Mesendoderm (in vitro differentiated cells): ENCODE results near the gene CENPX.

Experiments
- DNase-seq: peaks from one replicate; pipeline ENCODE4 v3.0.0; 2013
- H2AK5ac ChIP-seq: 2 replicates; pipeline ENCODE4 v1.6.1; 2013; ENCODE audit warnings: low read length, inconsistent platforms
- H2BK120ac ChIP-seq: 2 replicates; pipeline ENCODE4 v1.6.1; 2013; ENCODE audit warnings: low read depth, mild to moderate bottlenecking, low read length, moderate library complexity, mixed read lengths
- H2BK15ac ChIP-seq: replicated peaks from 2 replicates; pipeline ENCODE4 v1.6.1; 2013; ENCODE audit warnings: low read depth, mild to moderate bottlenecking, moderate library complexity
- H2BK5ac ChIP-seq: 2 replicates; pipeline ENCODE4 v1.6.1; 2013; ENCODE audit warnings: low read length, inconsistent platforms
- H3K18ac ChIP-seq: 2 replicates; pipeline ENCODE4 v1.6.1; 2013; ENCODE audit warnings: mild to moderate bottlenecking, low read length, mixed read lengths
- H3K23ac ChIP-seq: one replicate; pipeline ENCODE4 v1.6.1; 2013; ENCODE audit warnings: low read length
- H3K27ac ChIP-seq: 2 replicates; pipeline ENCODE4 v1.5.1; 2013; ENCODE audit warnings: low read depth, mild to moderate bottlenecking, inconsistent platforms, low read length, moderate library complexity
- H3K27me3 ChIP-seq: 2 replicates; pipeline ENCODE4 v1.6.1; 2013; ENCODE audit warnings: low read length, control low read depth, mild to moderate bottlenecking, inconsistent platforms; ENCODE audit not compliant: insufficient read depth, poor library complexity
- H3K36me3 ChIP-seq: 2 replicates; pipeline ENCODE4 v1.6.1; 2013; ENCODE audit warnings: low read length, inconsistent platforms; ENCODE audit not compliant: control insufficient read depth, insufficient read depth
- H3K4ac ChIP-seq: one replicate; pipeline ENCODE4 v1.6.1; 2013; ENCODE audit warnings: low read depth, mild to moderate bottlenecking, low read length, moderate library complexity
- H3K4me1 ChIP-seq: 2 replicates; pipeline ENCODE4 v1.6.1; 2013; ENCODE audit warnings: low read depth, low read length, inconsistent platforms; ENCODE audit not compliant: control insufficient read depth
- H3K4me2 ChIP-seq: 2 replicates; pipeline ENCODE4 v1.6.1; 2013; ENCODE audit warnings: low read length
- H3K4me3 ChIP-seq: 2 replicates; pipeline ENCODE4 v1.5.1; 2013; ENCODE audit warnings: mild to moderate bottlenecking, low read length
- H3K56ac ChIP-seq: one replicate; pipeline ENCODE4 v1.6.1; 2013; ENCODE audit warnings: low read length
- H3K79me1 ChIP-seq: 2 replicates; pipeline ENCODE4 v1.6.1; 2013; ENCODE audit warnings: low read length, inconsistent platforms
- H3K79me2 ChIP-seq: 2 replicates; pipeline ENCODE4 v1.6.1; 2013; ENCODE audit warnings: mild to moderate bottlenecking, low read length; ENCODE audit not compliant: control insufficient read depth, insufficient read depth
- H3K9ac ChIP-seq: 2 replicates; pipeline ENCODE4 v1.6.1; 2013; ENCODE audit warnings: low read length, inconsistent platforms
- H4K5ac ChIP-seq: one replicate; pipeline ENCODE4 v1.6.1; 2013; ENCODE audit warnings: low read length
- H4K8ac ChIP-seq: one replicate; pipeline ENCODE4 v1.6.1; 2013; ENCODE audit warnings: low read depth, mild to moderate bottlenecking, control low read depth, low read length, moderate library complexity
- WGBS: extraction: QIAGEN DNeasy Blood & Tissue Kit; methylation state at CpG from one replicate; pipeline ENCODE4 v1.1.7; 2013; ENCODE audit warnings: low lambda C conversion rate, missing lambda C conversion rate; ENCODE audit not compliant: insufficient coverage; ENCODE audit errors: extremely low coverage; 5-methylcytosine and 5-hydroxymethylcytosine counted together

The CENPX gene

GRCh38 chr17:81968850-81969812, 53.5 kb downstream of the CENPX start:
- no peak overlapping the region for H4K5ac ChIP-seq
- peaks cover 7% of the 10 kb centered on the region for H3K4me1 ChIP-seq
- peak overlapping the region; percentile 62 for H2AK5ac ChIP-seq
- WGBS, result no CpG with 5 or more reads among the region's 12 CpGs
- H2BK15ac ChIP-seq, result no peak overlapping the region
- H3K27me3 ChIP-seq, result no peaks in the 10 kb centered on the region
- no peak overlapping the region for H3K4ac ChIP-seq
- H3K56ac ChIP-seq, result no peak overlapping the region
- H3K4me2 ChIP-seq, result no peak overlapping the region
- no peak overlapping the region for H3K27ac ChIP-seq
- H3K9ac ChIP-seq, result no peak overlapping the region
- no peak overlapping the region for H3K4me3 ChIP-seq
- H3K79me1 ChIP-seq, result no peaks in the 10 kb centered on the region
- H3K18ac ChIP-seq, result no peak overlapping the region
- no peak overlapping the region for H2BK5ac ChIP-seq
- no peaks in the 10 kb centered on the region for H3K79me2 ChIP-seq
- no peaks in the 10 kb centered on the region for H3K36me3 ChIP-seq
- no peak for DNase-seq
- H2BK120ac ChIP-seq, result no peak overlapping the region
- no peak overlapping the region for H3K23ac ChIP-seq
- no peak overlapping the region for H4K8ac ChIP-seq
